Activated naive CD4-positive, alpha-beta T cell treated with anti-CD3 and anti-CD28 coated beads, Interleukin-2, amount 50 U/mL, for 72 hours (primary cell): ENCODE data around the gene JSRP1. TPM values are rescaled to one million over a fixed set of nuclear protein-coding genes. Genes with fewer than 3 reads are reported as not detected.

Source experiments
- ATAC-seq, 2 donors: fragments of 150-1000 bp; cut with Tn5 transposase; 2 replicates each; pipeline ENCODE4 v1.10.0; 2021; ENCODE audit warnings: mild to moderate bottlenecking in 2 of 2, moderate library complexity in 2 of 2
- DNase-seq, 2 donors: peaks; one replicate each; pipeline ENCODE4 v3.0.0; 2021 to 2022; ENCODE audit warnings: low spot score in 2 of 2
- H3K27ac Mint-ChIP-seq, 2 donors: one replicate each; pipeline ENCODE4 v1.8.0; 2022; ENCODE audit warnings: mild to moderate bottlenecking in 2 of 2, mixed read lengths in 2 of 2
- H3K36me3 Mint-ChIP-seq, 2 donors: one replicate each; pipeline ENCODE4 v1.8.0; 2022; ENCODE audit warnings: mixed read lengths in 2 of 2
- H3K9me3 Mint-ChIP-seq, 2 donors: one replicate each; pipeline ENCODE4 v1.8.0; 2022; ENCODE audit warnings: mixed read lengths in 2 of 2
- total RNA-seq, 2 donors: library from RNA; stranded (reverse); gene quantifications; one replicate each; pipeline ENCODE4 v1.2.3, GENCODE V29; 2022

The JSRP1 gene
- total RNA-seq, 2 donors from 2014 or later: 0.39 to 0.56 TPM

- peaks cover 32 to 37% of the 10 kb centered on the region in 2 donors for H3K36me3 Mint-ChIP-seq
- no peak for DNase-seq
- no peaks in the 10 kb centered on the region for H3K9me3 Mint-ChIP-seq
- no peak for ATAC-seq
- peak overlapping the region; percentile 25 to 53 for H3K27ac Mint-ChIP-seq
Observed at GRCh38 chr19:2243274-2244124, 12.7 kb downstream of the JSRP1 start.

- no peak for DNase-seq
- ATAC-seq: no peak
- Mint-ChIP-seq H3K27ac (peak overlapping the region; percentile 53 to 91), H3K36me3 (peaks cover 39 to 43% of the 10 kb centered on the region in 2 donors), H3K9me3 (no peaks in the 10 kb centered on the region)
Observed at GRCh38 chr19:2242816-2243215, 13.4 kb downstream of the JSRP1 start.

DNA sequence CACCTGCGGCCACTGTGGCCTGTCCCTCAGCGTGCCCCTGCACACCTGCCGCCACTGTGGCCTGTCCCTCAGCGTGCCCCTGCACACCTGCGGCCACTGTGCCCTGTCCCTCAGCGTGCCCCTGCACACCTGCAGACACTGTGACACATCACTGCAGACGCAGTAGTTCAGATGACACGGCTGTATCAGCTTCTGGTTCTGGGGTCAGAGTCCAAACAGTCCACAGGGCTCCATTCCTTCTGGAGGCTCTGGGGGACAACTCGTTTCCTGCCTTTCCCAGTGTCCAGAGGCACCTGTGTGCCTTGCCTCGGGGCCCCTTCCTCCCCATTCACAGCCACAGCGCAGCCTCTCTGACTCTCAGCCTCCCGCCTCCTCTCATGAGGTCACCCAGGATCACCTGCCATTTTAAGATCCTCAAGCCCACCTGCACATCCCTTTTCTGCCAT lies 14.1 kb downstream of the JSRP1 start:
- Mint-ChIP-seq H3K9me3 (no peaks in the 10 kb centered on the region), H3K27ac (peak overlapping the region in 1 of 2 donors; percentile 91), H3K36me3 (peaks cover 45 to 50% of the 10 kb centered on the region in 2 donors)
- no peak for ATAC-seq
- no peak for DNase-seq

- H3K36me3 Mint-ChIP-seq: peaks cover 53 to 59% of the 10 kb centered on the region in 2 donors
- H3K27ac Mint-ChIP-seq: peak overlapping the region; percentile 92 to 94
- DNase-seq (no peak), ATAC-seq (no peak)
- H3K9me3 Mint-ChIP-seq: no peaks in the 10 kb centered on the region
Observed at GRCh38 chr19:2240881-2241760, 15.1 kb downstream of the JSRP1 start.

DNA sequence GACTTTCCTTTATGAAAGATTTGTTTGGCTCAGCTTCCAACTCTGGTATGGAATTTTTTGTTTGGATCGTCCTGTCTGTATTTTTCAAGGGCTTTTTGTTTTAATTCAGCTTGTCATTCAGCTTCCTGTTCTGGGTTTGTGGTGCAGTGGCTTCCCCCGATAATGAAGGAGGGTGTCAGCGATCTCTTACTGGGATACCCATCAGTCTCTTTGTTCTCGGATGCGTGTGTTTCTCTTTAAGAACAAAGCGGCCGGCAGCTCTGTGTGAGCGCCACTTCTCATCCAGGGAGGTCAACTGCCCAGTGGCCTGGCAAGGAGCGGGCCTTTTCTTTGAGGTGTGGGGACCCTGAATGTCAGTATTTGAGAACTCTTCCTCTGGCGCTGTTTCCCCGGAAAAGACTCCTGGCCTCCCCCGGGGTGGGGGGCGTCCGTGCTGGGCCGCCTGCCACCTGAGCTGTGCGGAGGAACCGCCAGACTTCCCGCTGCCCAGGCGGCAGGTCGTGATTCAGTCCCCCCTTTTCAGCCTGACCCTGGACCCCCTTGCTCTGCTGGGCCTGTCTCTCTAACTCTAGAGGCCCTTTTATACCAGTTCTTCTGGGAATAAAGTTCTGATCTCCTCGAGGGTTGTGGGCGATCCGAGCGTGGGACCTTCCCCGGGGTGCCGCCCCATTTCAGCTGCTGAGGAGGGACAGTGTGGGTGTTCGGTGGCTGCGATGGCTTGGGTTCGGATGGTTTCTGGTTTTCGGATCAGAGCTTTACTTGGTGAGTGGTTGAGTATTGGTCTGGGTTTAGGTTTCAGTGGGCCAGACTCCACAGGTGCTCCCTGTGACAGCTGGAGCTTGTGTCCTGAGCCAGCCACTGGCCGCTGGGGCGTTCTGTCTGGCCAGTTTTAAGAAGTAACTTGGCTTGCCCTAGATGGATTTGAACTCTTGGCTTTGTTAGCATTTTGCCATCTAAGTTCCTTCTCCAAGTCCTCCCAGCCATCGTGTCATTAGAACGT lies 16.1 kb downstream of the JSRP1 start:
- ATAC-seq (no peak), DNase-seq (no peak)
- peak overlapping the region; percentile 92 to 94 for H3K27ac Mint-ChIP-seq
- H3K9me3 Mint-ChIP-seq: no peaks in the 10 kb centered on the region
- H3K36me3 Mint-ChIP-seq: peaks cover 49 to 54% of the 10 kb centered on the region in 2 donors

DNA sequence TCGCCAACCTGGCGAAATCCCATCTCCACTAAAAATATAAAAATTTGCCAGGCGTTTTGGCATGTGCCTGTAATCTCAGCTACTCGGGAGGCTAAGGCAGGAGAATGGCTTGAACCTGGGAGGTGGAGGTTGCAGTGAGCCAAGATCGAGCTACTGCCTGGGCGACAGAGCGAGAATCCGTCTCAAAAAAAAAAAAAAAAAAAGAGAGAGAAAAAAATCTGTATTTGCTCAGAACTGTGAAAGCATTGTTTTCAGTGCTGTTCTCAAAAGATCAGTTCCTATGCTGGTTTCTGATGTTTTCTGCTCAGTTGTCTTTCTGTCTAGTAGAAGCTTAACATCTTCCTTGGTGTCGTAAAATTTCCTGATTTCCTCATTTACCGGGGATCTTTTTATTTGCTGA lies 17.0 kb downstream of the JSRP1 start:
- Mint-ChIP-seq H3K36me3 (peaks cover 50 to 54% of the 10 kb centered on the region in 2 donors), H3K27ac (peak overlapping the region; percentile 90 to 92), H3K9me3 (no peaks in the 10 kb centered on the region)
- ATAC-seq (no peak), DNase-seq (no peak)

DNA sequence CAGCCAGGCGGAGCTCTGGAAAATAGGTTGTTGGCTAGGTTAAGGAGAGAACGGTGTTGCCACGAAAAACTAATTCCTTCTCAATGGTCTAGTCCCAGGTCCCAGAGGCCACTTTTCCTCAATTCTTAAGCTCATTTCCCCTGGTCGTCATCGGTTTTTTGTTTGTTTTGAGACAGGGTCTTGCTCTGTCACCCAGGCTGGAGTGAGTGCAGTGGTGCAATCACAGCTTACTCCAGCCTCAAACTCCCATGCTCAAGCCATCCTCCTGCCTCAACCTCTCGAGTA lies 18.4 kb downstream of the JSRP1 start:
- no peak for ATAC-seq
- Mint-ChIP-seq H3K27ac (peak overlapping the region; percentile 85 to 92), H3K9me3 (no peaks in the 10 kb centered on the region), H3K36me3 (peaks cover 48 to 50% of the 10 kb centered on the region in 2 donors)
- no peak for DNase-seq

DNA sequence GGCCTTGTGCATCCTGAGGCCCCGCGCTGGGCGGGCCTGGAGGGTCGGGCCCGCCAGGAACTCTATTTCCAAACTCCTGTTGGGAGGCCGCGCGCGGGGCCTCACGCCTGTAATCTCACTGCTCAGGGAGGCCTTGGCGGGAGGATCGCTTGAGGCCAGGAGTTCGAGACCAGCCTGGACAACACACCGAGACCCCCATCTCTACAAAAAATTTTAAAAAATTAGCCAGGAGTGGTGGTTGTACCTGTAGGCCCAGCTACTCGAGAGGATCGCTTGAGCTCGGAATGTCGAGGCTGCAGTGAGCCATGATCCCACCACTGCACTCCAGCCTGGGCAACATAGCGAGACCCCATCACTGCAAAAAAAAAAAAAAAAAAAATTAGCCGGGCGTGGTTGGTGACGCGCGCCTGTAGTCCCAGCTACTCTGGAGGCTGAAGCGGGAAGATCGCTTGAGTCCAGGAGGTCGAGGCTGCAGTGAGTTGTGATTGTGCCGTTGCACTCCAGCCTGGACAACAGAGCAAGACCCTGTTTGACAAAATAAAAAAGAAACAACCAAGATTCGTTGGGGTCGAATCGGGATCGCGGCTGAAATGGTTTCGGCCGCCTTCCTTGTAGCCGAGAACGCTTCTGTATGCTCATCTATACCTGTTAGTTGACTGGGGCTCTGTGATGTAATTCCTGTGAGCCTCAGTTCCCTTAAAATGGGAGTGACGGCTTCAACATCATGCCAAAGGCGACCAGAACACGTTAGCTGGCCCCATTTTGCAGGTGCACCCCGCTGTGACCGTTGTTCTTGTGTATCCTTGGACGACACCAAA lies 19.0 kb downstream of the JSRP1 start:
- no peak for ATAC-seq
- peaks cover 42 to 44% of the 10 kb centered on the region in 2 donors for H3K36me3 Mint-ChIP-seq
- DNase-seq: no peak
- peak overlapping the region; percentile 85 to 92 for H3K27ac Mint-ChIP-seq
- H3K9me3 Mint-ChIP-seq: no peaks in the 10 kb centered on the region

- no peaks in the 10 kb centered on the region for H3K9me3 Mint-ChIP-seq
- peaks cover 42 to 43% of the 10 kb centered on the region in 2 donors for H3K36me3 Mint-ChIP-seq
- ATAC-seq: peak; percentile 82 to 87
- peak; percentile 99 to 100 for DNase-seq
- H3K27ac Mint-ChIP-seq: peak within 1 kb of the TSS; percentile 92 to 100
Observed at GRCh38 chr19:2236314-2237050, 19.7 kb downstream of the JSRP1 start, which contains the start of the genes PLEKHJ1 and SF3A2. TSS of gene PLEKHJ1 (minus strand) at chr19:2236329. CDS start at chr19:2236248, 81 bp downstream. TSS of gene SF3A2 (plus strand) at chr19:2236824. CDS start at chr19:2243419, 6,595 bp downstream.

DNA sequence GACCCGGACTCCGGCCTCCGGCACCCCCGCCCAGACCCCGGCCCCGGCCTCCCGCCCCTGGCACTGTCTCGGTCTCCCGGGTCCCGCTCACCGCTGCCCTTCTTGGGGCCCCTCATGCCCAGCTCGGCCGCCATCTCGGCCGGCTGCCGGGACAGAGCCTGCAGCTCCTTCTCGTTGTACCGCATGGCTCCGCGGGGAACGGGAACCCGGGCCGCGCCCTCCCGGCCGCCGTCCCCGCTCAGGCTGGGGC lies 20.2 kb downstream of the JSRP1 start:
- peak overlapping the region; percentile 92 to 100 for H3K27ac Mint-ChIP-seq
- ATAC-seq (peak in 1 of 2 donors; percentile 19), DNase-seq (no peak)
- H3K9me3 Mint-ChIP-seq: no peaks in the 10 kb centered on the region
- H3K36me3 Mint-ChIP-seq: peaks cover 42 to 43% of the 10 kb centered on the region in 2 donors

DNA sequence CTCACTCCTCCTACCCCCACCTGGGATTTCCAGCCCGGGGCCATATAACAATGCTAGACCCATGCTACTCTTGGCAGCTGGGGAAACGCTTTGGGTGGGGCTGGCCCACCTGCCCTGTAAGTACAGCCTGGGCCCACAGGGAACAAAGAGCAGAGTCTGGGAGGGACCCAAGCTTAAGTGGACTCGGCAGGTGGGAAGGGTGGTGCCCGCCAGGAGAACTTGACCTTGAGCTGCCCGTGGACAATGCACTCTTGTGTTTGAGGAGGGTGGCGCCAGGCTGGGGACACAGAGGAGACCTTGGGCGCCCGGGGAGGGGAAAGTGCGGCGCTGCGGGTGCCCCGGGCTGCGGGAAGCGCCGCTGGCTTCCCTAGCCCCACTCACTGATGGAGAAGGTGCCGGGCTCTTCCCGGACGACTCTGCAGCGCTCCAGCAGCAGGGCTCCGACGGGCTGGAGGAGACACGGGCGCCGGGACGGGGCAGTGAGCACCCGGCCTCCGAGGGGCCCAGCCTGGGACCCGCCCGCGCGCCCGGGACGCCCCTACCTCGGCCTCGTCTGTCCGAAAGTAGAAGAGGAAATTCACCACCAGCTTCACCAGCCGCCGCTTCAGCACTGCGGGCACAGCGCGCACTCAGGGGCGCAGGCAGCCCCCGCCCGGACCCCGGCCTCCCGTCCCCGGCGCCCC lies 20.7 kb downstream of the JSRP1 start:
- H3K27ac Mint-ChIP-seq: peak overlapping the region; percentile 92 to 96
- H3K36me3 Mint-ChIP-seq: peaks cover 41 to 42% of the 10 kb centered on the region in 2 donors
- ATAC-seq (peak; percentile 9 to 12), DNase-seq (no peak)
- H3K9me3 Mint-ChIP-seq: no peaks in the 10 kb centered on the region

DNA sequence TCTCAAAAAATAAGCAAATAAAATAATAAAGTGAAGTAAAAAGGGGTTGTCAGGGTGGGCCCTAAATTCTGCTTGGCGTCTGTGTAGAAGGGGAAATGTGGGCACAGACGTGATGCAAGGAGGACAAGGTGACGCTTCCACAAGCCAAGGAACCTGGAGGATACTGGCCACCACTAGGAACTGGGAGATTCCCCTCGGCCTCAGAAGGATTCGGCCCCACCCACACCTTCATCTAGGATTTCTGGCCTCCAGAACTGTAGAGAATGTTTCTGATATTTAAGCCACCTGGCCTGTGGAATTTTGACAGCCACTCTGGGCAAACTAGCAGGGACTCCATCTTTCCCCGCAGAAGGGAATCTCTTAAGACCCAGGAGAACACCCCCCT lies 21.2 kb downstream of the JSRP1 start:
- Mint-ChIP-seq H3K9me3 (no peaks in the 10 kb centered on the region), H3K36me3 (peaks cover 37 to 38% of the 10 kb centered on the region in 2 donors), H3K27ac (peak overlapping the region; percentile 92 to 96)
- DNase-seq: no peak
- no peak for ATAC-seq

- Mint-ChIP-seq H3K36me3 (peaks cover 24 to 29% of the 10 kb centered on the region in 2 donors), H3K27ac (peak overlapping the region; percentile 92 to 96), H3K9me3 (no peaks in the 10 kb centered on the region)
- no peak for ATAC-seq
- DNase-seq: no peak
Observed at GRCh38 chr19:2233601-2234280, 22.5 kb downstream of the JSRP1 start.
